ENCODE measurements around the gene LTBP1.
"Not testable (repeated sequence)": the region's sequence is repeated elsewhere in the genome, so short reads cannot be mapped to it uniquely, and the experiment has no call there.

Gene LTBP1

GRCh38 chr2:33436083-33436482 lies 489.3 kb downstream of the LTBP1 start:
- Mint-ChIP-seq H3K27ac (no peak overlapping the region), H3K4me1 (ENCODE audit: low read depth) (no peaks in the 10 kb centered on the region), H3K36me3 (ENCODE audit: low read depth) (no peaks in the 10 kb centered on the region), H3K27me3 (ENCODE audit: low read depth) (peaks cover 36% of the 10 kb centered on the region), H3K9me3 (no peaks in the 10 kb centered on the region), H3K4me3 (no peak overlapping the region)
- no peak for DNase-seq (ENCODE audit: low spot score)

GRCh38 chr2:33437297-33437696 lies 490.5 kb downstream of the LTBP1 start:
- H3K36me3 Mint-ChIP-seq (ENCODE audit: low read depth), result no peaks in the 10 kb centered on the region
- peaks cover 34% of the 10 kb centered on the region for H3K27me3 Mint-ChIP-seq (ENCODE audit: low read depth)
- no peaks in the 10 kb centered on the region for H3K9me3 Mint-ChIP-seq
- no peak overlapping the region for H3K27ac Mint-ChIP-seq
- H3K4me3 Mint-ChIP-seq, result no peak overlapping the region
- H3K4me1 Mint-ChIP-seq (ENCODE audit: low read depth), result no peaks in the 10 kb centered on the region
- DNase-seq (ENCODE audit: low spot score), result no peak

GRCh38 chr2:33437815-33438214 lies 491.1 kb downstream of the LTBP1 start:
- no peak overlapping the region for H3K27ac Mint-ChIP-seq
- H3K27me3 Mint-ChIP-seq (ENCODE audit: low read depth), result peaks cover 32% of the 10 kb centered on the region
- H3K4me3 Mint-ChIP-seq, result no peak overlapping the region
- H3K4me1 Mint-ChIP-seq (ENCODE audit: low read depth), result no peaks in the 10 kb centered on the region
- no peaks in the 10 kb centered on the region for H3K36me3 Mint-ChIP-seq (ENCODE audit: low read depth)
- DNase-seq (ENCODE audit: low spot score), result no peak
- no peaks in the 10 kb centered on the region for H3K9me3 Mint-ChIP-seq

- no peaks in the 10 kb centered on the region for H3K36me3 Mint-ChIP-seq (ENCODE audit: low read depth)
- no peak overlapping the region for H3K4me3 Mint-ChIP-seq
- H3K4me1 Mint-ChIP-seq (ENCODE audit: low read depth), result no peaks in the 10 kb centered on the region
- peaks cover 21% of the 10 kb centered on the region for H3K27me3 Mint-ChIP-seq (ENCODE audit: low read depth)
- DNase-seq (ENCODE audit: low spot score), result no peak
- H3K9me3 Mint-ChIP-seq, result no peaks in the 10 kb centered on the region
- no peak overlapping the region for H3K27ac Mint-ChIP-seq
Measured at GRCh38 chr2:33441235-33441810, 494.6 kb downstream of the LTBP1 start.

- DNase-seq (ENCODE audit: low spot score); H3K4me3 Mint-ChIP-seq; H3K36me3 Mint-ChIP-seq (ENCODE audit: low read depth); H3K27ac Mint-ChIP-seq; H3K9me3 Mint-ChIP-seq; H3K4me1 Mint-ChIP-seq (ENCODE audit: low read depth): not testable (repeated sequence)
- peaks cover 20% of the 10 kb centered on the region for H3K27me3 Mint-ChIP-seq (ENCODE audit: low read depth)
Measured at GRCh38 chr2:33442052-33442451, 495.3 kb downstream of the LTBP1 start.

- Mint-ChIP-seq H3K4me3 (no peak overlapping the region), H3K4me1 (ENCODE audit: low read depth) (no peaks in the 10 kb centered on the region)
Measured at GRCh38 chr2:33442528-33443079, 495.9 kb downstream of the LTBP1 start.

GRCh38 chr2:33443274-33443829 lies 496.6 kb downstream of the LTBP1 start:
- Mint-ChIP-seq H3K9me3 (no peaks in the 10 kb centered on the region), H3K4me3 (no peak overlapping the region), H3K36me3 (ENCODE audit: low read depth) (no peaks in the 10 kb centered on the region), H3K27me3 (ENCODE audit: low read depth) (peaks cover 17% of the 10 kb centered on the region), H3K27ac (no peak overlapping the region), H3K4me1 (ENCODE audit: low read depth) (peaks cover 3% of the 10 kb centered on the region)
- no peak for DNase-seq (ENCODE audit: low spot score)

More at GRCh38 chr2:33442528-33443079, 495.9 kb downstream of the LTBP1 start:
- Mint-ChIP-seq H3K9me3 (no peaks in the 10 kb centered on the region), H3K27ac (no peak overlapping the region), H3K36me3 (ENCODE audit: low read depth) (no peaks in the 10 kb centered on the region), H3K27me3 (ENCODE audit: low read depth) (peaks cover 17% of the 10 kb centered on the region)
- DNase-seq (ENCODE audit: low spot score), result no peak

- no peak for DNase-seq (ENCODE audit: low spot score)
- peaks cover 5% of the 10 kb centered on the region for H3K4me1 Mint-ChIP-seq (ENCODE audit: low read depth)
- H3K9me3 Mint-ChIP-seq, result no peaks in the 10 kb centered on the region
- H3K27me3 Mint-ChIP-seq (ENCODE audit: low read depth), result peaks cover 12% of the 10 kb centered on the region
- H3K4me3 Mint-ChIP-seq, result no peak overlapping the region
- H3K27ac Mint-ChIP-seq, result no peak overlapping the region
- no peaks in the 10 kb centered on the region for H3K36me3 Mint-ChIP-seq (ENCODE audit: low read depth)
Measured at GRCh38 chr2:33444967-33445366, 498.2 kb downstream of the LTBP1 start.

- peaks cover 17% of the 10 kb centered on the region for H3K9me3 Mint-ChIP-seq
Measured at GRCh38 chr2:33448220-33448899, 501.6 kb downstream of the LTBP1 start.

More at GRCh38 chr2:33448220-33448899, 501.6 kb downstream of the LTBP1 start:
- DNase-seq (ENCODE audit: low spot score), result no peak
- peaks cover 5% of the 10 kb centered on the region for H3K4me1 Mint-ChIP-seq (ENCODE audit: low read depth)
- no peak overlapping the region for H3K27ac Mint-ChIP-seq
- no peak overlapping the region for H3K4me3 Mint-ChIP-seq
- peaks cover 6% of the 10 kb centered on the region for H3K27me3 Mint-ChIP-seq (ENCODE audit: low read depth)
- peaks cover 3% of the 10 kb centered on the region for H3K36me3 Mint-ChIP-seq (ENCODE audit: low read depth)
